ENCODE results near the gene LHCGR.

Gene LHCGR

GRCh38 chr2:48755473-48755872, at the start of gene LHCGR:
TSS of gene LHCGR (minus strand) at chr2:48755724. CDS start at chr2:48755671, 53 bp downstream.
- in situ Hi-C loops (cut with MboI; ENCODE audit: low sequenced_read_pairs) = no loop called here

GRCh38 chr2:48799601-48800000, 44.1 kb upstream of the LHCGR start:
- in situ Hi-C loops (cut with MboI; ENCODE audit: low sequenced_read_pairs) = no loop called here

- in situ Hi-C loops (cut with MboI; ENCODE audit: low sequenced_read_pairs) = no loop called here
Observed at GRCh38 chr2:48795065-48795464, 39.5 kb upstream of the LHCGR start.

- in situ Hi-C loops (cut with MboI; ENCODE audit: low sequenced_read_pairs) = no loop called here
Observed at GRCh38 chr2:48793671-48794070, 38.1 kb upstream of the LHCGR start.

GRCh38 chr2:48792030-48792429, 36.5 kb upstream of the LHCGR start:
- in situ Hi-C loops (cut with MboI; ENCODE audit: low sequenced_read_pairs) = no loop called here

- in situ Hi-C loops (cut with MboI; ENCODE audit: low sequenced_read_pairs) = no loop called here
Observed at GRCh38 chr2:48790407-48791170, 35.1 kb upstream of the LHCGR start.

GRCh38 chr2:48787580-48787979, 32.1 kb upstream of the LHCGR start:
- in situ Hi-C loops (cut with MboI; ENCODE audit: low sequenced_read_pairs) = no loop called here

- in situ Hi-C loops (cut with MboI; ENCODE audit: low sequenced_read_pairs) = no loop called here
Observed at GRCh38 chr2:48781366-48781765, 25.8 kb upstream of the LHCGR start.

GRCh38 chr2:48779019-48779716, 23.6 kb upstream of the LHCGR start:
- in situ Hi-C loops (cut with MboI; ENCODE audit: low sequenced_read_pairs) = no loop called here

GRCh38 chr2:48774251-48774650, 18.7 kb upstream of the LHCGR start:
- in situ Hi-C loops (cut with MboI; ENCODE audit: low sequenced_read_pairs) = no loop called here

GRCh38 chr2:48771241-48772014, 15.9 kb upstream of the LHCGR start:
- in situ Hi-C loops (cut with MboI; ENCODE audit: low sequenced_read_pairs) = no loop called here

GRCh38 chr2:48770181-48770580, 14.7 kb upstream of the LHCGR start:
- in situ Hi-C loops (cut with MboI; ENCODE audit: low sequenced_read_pairs) = no loop called here

GRCh38 chr2:48768669-48769068, 13.1 kb upstream of the LHCGR start:
- in situ Hi-C loops (cut with MboI; ENCODE audit: low sequenced_read_pairs) = no loop called here

- in situ Hi-C loops (cut with MboI; ENCODE audit: low sequenced_read_pairs) = no loop called here
Observed at GRCh38 chr2:48767330-48767729, 11.8 kb upstream of the LHCGR start.

- in situ Hi-C loops (cut with MboI; ENCODE audit: low sequenced_read_pairs) = no loop called here
Observed at GRCh38 chr2:48760826-48761225, 5.3 kb upstream of the LHCGR start.

GRCh38 chr2:48759682-48760081, 4.2 kb upstream of the LHCGR start:
- in situ Hi-C loops (cut with MboI; ENCODE audit: low sequenced_read_pairs) = no loop called here

- in situ Hi-C loops (cut with MboI; ENCODE audit: low sequenced_read_pairs) = no loop called here
Observed at GRCh38 chr2:48756289-48756688, 765 bp upstream of the LHCGR start.

GRCh38 chr2:48754874-48755273, 650 bp downstream of the LHCGR start:
- in situ Hi-C loops (cut with MboI; ENCODE audit: low sequenced_read_pairs) = no loop called here

- in situ Hi-C loops (cut with MboI; ENCODE audit: low sequenced_read_pairs) = no loop called here
Observed at GRCh38 chr2:48753228-48753627, 2.3 kb downstream of the LHCGR start.

GRCh38 chr2:48750128-48750739, 5.3 kb downstream of the LHCGR start:
- in situ Hi-C loops (cut with MboI; ENCODE audit: low sequenced_read_pairs) = no loop called here

All from HL-60/S4 treated with retinoic acid at 250 ng/mL for 4 days and 3 days (cell line).